Thyroid gland (tissue), 4 donors: ENCODE results near the gene ARPP21. TPM values are rescaled to one million over a fixed set of nuclear protein-coding genes. Genes with fewer than 3 reads are reported as not detected.

Experiments used
- DNase-seq, 2 donors: peaks; one replicate each; pipeline ENCODE4 v3.0.0-alpha.2; 2019
- H3K27ac ChIP-seq, 3 donors: fragments of 200-600 bp; sonication (generic); 1 replicate in 2 of 3; 2 replicates in 1 of 3; pipeline ENCODE4 v1.5.1; 2016 to 2019; ENCODE audit warnings: mild to moderate bottlenecking in 1 of 3, moderate library complexity in 1 of 3
- H3K27me3 ChIP-seq: fragments of 200-600 bp; sonication (generic); one replicate; pipeline ENCODE4 v1.5.1; 2019
- H3K36me3 ChIP-seq, 2 donors: fragments of 200-600 bp; sonication (generic); one replicate each; pipeline ENCODE4 v1.5.1; 2016 to 2019
- H3K4me1 ChIP-seq, 2 donors: fragments of 200-600 bp; sonication (generic); one replicate each; pipeline ENCODE4 v1.5.1; 2017 to 2019
- H3K4me3 ChIP-seq, 3 donors: fragments of 200-600 bp; sonication (generic); replicated peaks in 1 of 3; 1 replicate in 2 of 3; 2 replicates in 1 of 3; pipeline ENCODE4 v1.5.1; 2016; ENCODE audit warnings: mild to moderate bottlenecking in 1 of 3
- H3K9me3 ChIP-seq: fragments of 200-600 bp; sonication (generic); one replicate; pipeline ENCODE4 v1.5.1; 2017
- CTCF ChIP-seq, 6 experiments: fragments of 200-600 bp in 3 of 6; fragments of 450-650 bp in 3 of 6; sonication (generic) in 3 of 6; IDR thresholded peaks; one replicate each; pipeline ENCODE4 v1.5.1; 2016 to 2019; ENCODE audit warnings: antibody characterized with exemption in 6 of 6, mild to moderate bottlenecking in 2 of 6, inconsistent platforms in 1 of 6, moderate library complexity in 1 of 6
- POLR2A ChIP-seq, 2 donors: fragments of 450-650 bp; IDR thresholded peaks; one replicate each; pipeline ENCODE4 v1.6.1; 2017; ENCODE audit warnings: antibody characterized with exemption in 2 of 2, mild to moderate bottlenecking in 2 of 2, moderate library complexity in 1 of 2
- WGBS, 2 donors: methylation state at CpG; one replicate each; pipeline ENCODE4 v1.1.5; 2017; 5-methylcytosine and 5-hydroxymethylcytosine counted together
- intact Hi-C: fragments of 100-400 bp; cut with DNase I; formaldehyde crosslinking; loops from one replicate; pipeline ENCODE4 v1.15.1; 2023
- total RNA-seq, 4 donors: library from RNA; depleted of rRNA; stranded (reverse); fragments of >200 nt; gene quantifications; one replicate each; pipeline ENCODE4 v1.2.3, GENCODE V29; 2016

Gene ARPP21
- total RNA-seq, 4 donors from 2014 or later, result not detected

DNA sequence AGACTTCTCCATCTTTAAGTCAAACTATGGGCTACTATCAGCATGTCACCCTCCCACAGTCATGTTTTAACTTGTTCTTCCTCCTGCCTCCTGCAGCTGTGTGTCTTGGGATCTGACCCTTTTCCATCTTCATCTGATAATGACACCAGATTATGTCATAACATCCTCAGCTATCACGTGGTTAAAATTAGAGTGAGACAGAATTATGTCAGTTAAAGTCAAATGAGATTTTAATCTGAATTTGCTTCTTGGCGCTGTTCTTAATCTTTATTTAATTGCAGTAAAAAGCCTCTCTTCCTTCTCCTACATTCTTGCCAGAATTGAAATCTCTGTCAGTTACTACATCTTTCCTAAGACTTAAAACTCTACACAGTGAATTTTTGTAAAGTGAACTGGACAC, 107.2 kb downstream of the ARPP21 start:
- Histone ChIP-seq H3K4me3 (no peak overlapping the region), H3K9me3 (no peaks in the 10 kb centered on the region), H3K36me3 (no peaks in the 10 kb centered on the region), H3K27ac (no peak overlapping the region), H3K27me3 (no peaks in the 10 kb centered on the region), H3K4me1 (no peaks in the 10 kb centered on the region)
- TF ChIP-seq POLR2A (IDR thresholded peaks at IDR 0.05) (no peak), CTCF (IDR thresholded peaks at IDR 0.05) (no peak)
- DNase-seq, result no peak
- intact Hi-C loops, result no loop called here
- 58 to 59% methylated on average over 2 of the region's 2 CpGs for WGBS, 2 donors

- no peaks in the 10 kb centered on the region for H3K36me3 ChIP-seq
- H3K4me1 ChIP-seq, result no peaks in the 10 kb centered on the region
Observed at GRCh38 chr3:35748144-35748543, 108.8 kb downstream of the ARPP21 start.

DNA sequence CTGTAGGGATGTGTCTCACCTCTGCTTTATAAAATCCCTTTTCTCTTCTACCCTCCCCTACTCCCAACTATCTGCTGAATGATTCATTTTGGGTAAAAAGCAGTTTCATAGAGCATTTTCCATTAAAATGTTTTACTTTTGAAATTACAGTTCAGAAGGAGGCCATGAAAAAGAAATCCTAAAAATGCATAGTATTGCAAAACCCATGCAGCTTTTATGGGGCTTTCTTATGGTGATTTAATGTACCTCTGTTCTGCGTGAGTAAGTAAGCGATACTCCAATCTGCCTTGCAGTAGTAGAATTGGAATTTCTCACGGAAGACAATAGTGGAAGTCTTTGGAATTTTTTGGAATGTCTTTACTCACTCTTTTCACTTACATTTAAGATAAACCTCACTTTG, 111.9 kb downstream of the ARPP21 start:
- no peak for DNase-seq
- Histone ChIP-seq H3K27ac (no peak overlapping the region), H3K27me3 (no peaks in the 10 kb centered on the region), H3K9me3 (no peaks in the 10 kb centered on the region), H3K4me3 (no peak overlapping the region), H3K36me3 (no peaks in the 10 kb centered on the region), H3K4me1 (no peaks in the 10 kb centered on the region)
- 89 to 92% methylated on average over 3 of the region's 3 CpGs for WGBS, 2 donors
- TF ChIP-seq POLR2A (IDR thresholded peaks at IDR 0.05) (no peak), CTCF (IDR thresholded peaks at IDR 0.05) (no peak)
- intact Hi-C loops, result no loop called here

More at GRCh38 chr3:35748144-35748543, 108.8 kb downstream of the ARPP21 start:
- Histone ChIP-seq H3K27ac (no peak overlapping the region), H3K4me3 (no peak overlapping the region), H3K27me3 (no peaks in the 10 kb centered on the region), H3K9me3 (no peaks in the 10 kb centered on the region)
- TF ChIP-seq CTCF (IDR thresholded peaks at IDR 0.05) (no peak), POLR2A (IDR thresholded peaks at IDR 0.05) (no peak)
- no peak for DNase-seq
- intact Hi-C loops, result no loop called here

GRCh38 chr3:35757991-35758757, 118.8 kb downstream of the ARPP21 start:
- H3K27me3 ChIP-seq, result no peaks in the 10 kb centered on the region
- TF ChIP-seq POLR2A (IDR thresholded peaks at IDR 0.05) (no peak), CTCF (IDR thresholded peaks at IDR 0.05) (no peak)
- no peak for DNase-seq
- no peak overlapping the region for H3K4me3 ChIP-seq
- H3K27ac ChIP-seq, result no peak overlapping the region
- H3K36me3 ChIP-seq, result no peaks in the 10 kb centered on the region
- intact Hi-C loops, result no loop called here
- 43 to 54% methylated on average over 3 of the region's 3 CpGs for WGBS, 2 donors
- no peaks in the 10 kb centered on the region for H3K9me3 ChIP-seq
- no peaks in the 10 kb centered on the region for H3K4me1 ChIP-seq

- intact Hi-C loops, result no loop called here
- Histone ChIP-seq H3K4me3 (no peak overlapping the region), H3K36me3 (no peaks in the 10 kb centered on the region), H3K27ac (no peak overlapping the region), H3K9me3 (no peaks in the 10 kb centered on the region), H3K4me1 (no peaks in the 10 kb centered on the region), H3K27me3 (no peaks in the 10 kb centered on the region)
- DNase-seq, result no peak
- 76 to 85% methylated on average over 4 of the region's 4 CpGs for WGBS, 2 donors
- no peak for TF ChIP-seq POLR2A (IDR thresholded peaks at IDR 0.05)
- no peak for TF ChIP-seq CTCF (IDR thresholded peaks at IDR 0.05)
Observed at GRCh38 chr3:35760146-35760545, 120.8 kb downstream of the ARPP21 start.
